Right atrium auricular region (tissue), 2 donors: Measurements from ENCODE around the gene NIPBL. TPM values are rescaled to one million over a fixed set of nuclear protein-coding genes. Genes with fewer than 3 reads are reported as not detected.

Source experiments
- DNase-seq: peaks from one replicate; pipeline ENCODE4 v3.0.0-alpha.2; 2019; ENCODE audit warnings: low spot score
- H3K27ac ChIP-seq, 2 donors: fragments of 200-600 bp; sonication (generic); 1 replicate in 1 of 2; 2 replicates in 1 of 2; pipeline ENCODE4 v1.5.1; 2016 to 2019
- H3K27me3 ChIP-seq, 2 donors: fragments of 200-600 bp; sonication (generic); one replicate each; pipeline versions ENCODE4 v1.5.1 to v1.6.0; 2017 to 2019
- H3K36me3 ChIP-seq: fragments of 200-600 bp; sonication (generic); one replicate; pipeline ENCODE4 v1.5.1; 2016
- H3K4me1 ChIP-seq, 2 donors: fragments of 200-600 bp; sonication (generic); one replicate each; pipeline versions ENCODE4 v1.5.1 to v1.6.0; 2017 to 2019
- H3K4me3 ChIP-seq, 2 donors: fragments of 200-600 bp; sonication (generic); 1 replicate in 1 of 2; 2 replicates in 1 of 2; pipeline ENCODE4 v1.5.1; 2017 to 2019; ENCODE audit warnings: mild to moderate bottlenecking in 1 of 2, moderate library complexity in 1 of 2
- H3K9me3 ChIP-seq, 2 donors: fragments of 200-600 bp; sonication (generic); one replicate each; pipeline ENCODE4 v1.5.1; 2019
- CTCF ChIP-seq, 2 donors: fragments of 200-600 bp; sonication (generic); IDR thresholded peaks; one replicate each; pipeline ENCODE4 v1.5.1; 2019; ENCODE audit warnings: antibody characterized with exemption in 2 of 2
- total RNA-seq, 2 donors: library from RNA; depleted of rRNA; stranded (reverse); fragments of >200 nt; gene quantifications; one replicate each; pipeline ENCODE4 v1.1.0, GENCODE V29; 2016

Gene NIPBL
- total RNA-seq, 2 donors from 2014 or later = 32.3 to 43.1 TPM

GRCh38 chr5:37109338-37109737 lies 232.8 kb downstream of the NIPBL start:
- no peak for DNase-seq
- H3K4me3 ChIP-seq = no peak overlapping the region
- H3K9me3 ChIP-seq = no peaks in the 10 kb centered on the region
- no peak overlapping the region for H3K27ac ChIP-seq
- no peaks in the 10 kb centered on the region for H3K4me1 ChIP-seq
- no peak for TF ChIP-seq CTCF (IDR thresholded peaks at IDR 0.05)
- H3K36me3 ChIP-seq = peaks cover 52% of the 10 kb centered on the region
- H3K27me3 ChIP-seq = no peaks in the 10 kb centered on the region

- Histone ChIP-seq H3K4me1 (no peaks in the 10 kb centered on the region), H3K27me3 (no peaks in the 10 kb centered on the region), H3K36me3 (peaks cover 53% of the 10 kb centered on the region), H3K27ac (no peak overlapping the region), H3K9me3 (no peaks in the 10 kb centered on the region), H3K4me3 (no peak overlapping the region)
- no peak for TF ChIP-seq CTCF (IDR thresholded peaks at IDR 0.05)
- DNase-seq = no peak
These were observed 233.6 kb downstream of the NIPBL start for GRCh38 chr5:37110135-37110534.

- no peak overlapping the region for H3K27ac ChIP-seq
- H3K9me3 ChIP-seq = no peaks in the 10 kb centered on the region
- no peaks in the 10 kb centered on the region for H3K4me1 ChIP-seq
- no peak for TF ChIP-seq CTCF (IDR thresholded peaks at IDR 0.05)
- peaks cover 55% of the 10 kb centered on the region for H3K36me3 ChIP-seq
- no peaks in the 10 kb centered on the region for H3K27me3 ChIP-seq
- DNase-seq = no peak
- no peak overlapping the region for H3K4me3 ChIP-seq
These were observed 235.1 kb downstream of the NIPBL start for GRCh38 chr5:37111426-37112382.

GRCh38 chr5:37112383-37112991 lies 235.9 kb downstream of the NIPBL start:
- Histone ChIP-seq H3K4me3 (no peak overlapping the region), H3K27ac (no peak overlapping the region), H3K27me3 (no peaks in the 10 kb centered on the region), H3K4me1 (no peaks in the 10 kb centered on the region), H3K9me3 (no peaks in the 10 kb centered on the region), H3K36me3 (peaks cover 54% of the 10 kb centered on the region)
- no peak for DNase-seq
- no peak for TF ChIP-seq CTCF (IDR thresholded peaks at IDR 0.05)
